ENCODE measurements around the gene ZNF668.

GRCh38 chr16:31099860-31100638 is 26.0 kb upstream of the ZNF668 start:
- TF ChIP-seq POLR2AphosphoS5 (IDR thresholded peaks at IDR 0.05; ENCODE audit: low read depth) (no peak), CTCF (conservative IDR thresholded peaks at IDR 0.05; ENCODE audit: low read depth in 2 of 2) (no peak), CREB1 (CRISPR knock-in tag; IDR thresholded peaks at IDR 0.05; ENCODE audit: low read depth) (no peak), EZH2phosphoT487 (IDR thresholded peaks at IDR 0.05; ENCODE audit: unreplicated experiment) (no peak)
